HG03378 (cell line): ENCODE results near the gene LAMA1.
"Not testable (repeated sequence)": the region's sequence is repeated elsewhere in the genome, so short reads cannot be mapped to it uniquely, and the experiment has no call there.

Experiments used
- ATAC-seq: cut with Tn5 transposase; IDR thresholded peaks from one replicate; pipeline ENCODE4 v1.9.1; 2021; ENCODE audit warnings: mild to moderate bottlenecking, moderate library complexity; ENCODE audit not compliant: unreplicated experiment

Gene LAMA1, protein sequence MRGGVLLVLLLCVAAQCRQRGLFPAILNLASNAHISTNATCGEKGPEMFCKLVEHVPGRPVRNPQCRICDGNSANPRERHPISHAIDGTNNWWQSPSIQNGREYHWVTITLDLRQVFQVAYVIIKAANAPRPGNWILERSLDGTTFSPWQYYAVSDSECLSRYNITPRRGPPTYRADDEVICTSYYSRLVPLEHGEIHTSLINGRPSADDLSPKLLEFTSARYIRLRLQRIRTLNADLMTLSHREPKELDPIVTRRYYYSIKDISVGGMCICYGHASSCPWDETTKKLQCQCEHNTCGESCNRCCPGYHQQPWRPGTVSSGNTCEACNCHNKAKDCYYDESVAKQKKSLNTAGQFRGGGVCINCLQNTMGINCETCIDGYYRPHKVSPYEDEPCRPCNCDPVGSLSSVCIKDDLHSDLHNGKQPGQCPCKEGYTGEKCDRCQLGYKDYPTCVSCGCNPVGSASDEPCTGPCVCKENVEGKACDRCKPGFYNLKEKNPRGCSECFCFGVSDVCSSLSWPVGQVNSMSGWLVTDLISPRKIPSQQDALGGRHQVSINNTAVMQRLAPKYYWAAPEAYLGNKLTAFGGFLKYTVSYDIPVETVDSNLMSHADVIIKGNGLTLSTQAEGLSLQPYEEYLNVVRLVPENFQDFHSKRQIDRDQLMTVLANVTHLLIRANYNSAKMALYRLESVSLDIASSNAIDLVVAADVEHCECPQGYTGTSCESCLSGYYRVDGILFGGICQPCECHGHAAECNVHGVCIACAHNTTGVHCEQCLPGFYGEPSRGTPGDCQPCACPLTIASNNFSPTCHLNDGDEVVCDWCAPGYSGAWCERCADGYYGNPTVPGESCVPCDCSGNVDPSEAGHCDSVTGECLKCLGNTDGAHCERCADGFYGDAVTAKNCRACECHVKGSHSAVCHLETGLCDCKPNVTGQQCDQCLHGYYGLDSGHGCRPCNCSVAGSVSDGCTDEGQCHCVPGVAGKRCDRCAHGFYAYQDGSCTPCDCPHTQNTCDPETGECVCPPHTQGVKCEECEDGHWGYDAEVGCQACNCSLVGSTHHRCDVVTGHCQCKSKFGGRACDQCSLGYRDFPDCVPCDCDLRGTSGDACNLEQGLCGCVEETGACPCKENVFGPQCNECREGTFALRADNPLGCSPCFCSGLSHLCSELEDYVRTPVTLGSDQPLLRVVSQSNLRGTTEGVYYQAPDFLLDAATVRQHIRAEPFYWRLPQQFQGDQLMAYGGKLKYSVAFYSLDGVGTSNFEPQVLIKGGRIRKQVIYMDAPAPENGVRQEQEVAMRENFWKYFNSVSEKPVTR (N-terminal part only)

GRCh38 chr18:7117390-7118355, at the start of gene LAMA1:
TSS of gene LAMA1 (minus strand) at chr18:7117797. CDS start at chr18:7117720, 77 bp downstream.
- ATAC-seq, result no peak

- ATAC-seq, result no peak
These were observed 48.3 kb upstream of the LAMA1 start for GRCh38 chr18:7165846-7166393.

DNA sequence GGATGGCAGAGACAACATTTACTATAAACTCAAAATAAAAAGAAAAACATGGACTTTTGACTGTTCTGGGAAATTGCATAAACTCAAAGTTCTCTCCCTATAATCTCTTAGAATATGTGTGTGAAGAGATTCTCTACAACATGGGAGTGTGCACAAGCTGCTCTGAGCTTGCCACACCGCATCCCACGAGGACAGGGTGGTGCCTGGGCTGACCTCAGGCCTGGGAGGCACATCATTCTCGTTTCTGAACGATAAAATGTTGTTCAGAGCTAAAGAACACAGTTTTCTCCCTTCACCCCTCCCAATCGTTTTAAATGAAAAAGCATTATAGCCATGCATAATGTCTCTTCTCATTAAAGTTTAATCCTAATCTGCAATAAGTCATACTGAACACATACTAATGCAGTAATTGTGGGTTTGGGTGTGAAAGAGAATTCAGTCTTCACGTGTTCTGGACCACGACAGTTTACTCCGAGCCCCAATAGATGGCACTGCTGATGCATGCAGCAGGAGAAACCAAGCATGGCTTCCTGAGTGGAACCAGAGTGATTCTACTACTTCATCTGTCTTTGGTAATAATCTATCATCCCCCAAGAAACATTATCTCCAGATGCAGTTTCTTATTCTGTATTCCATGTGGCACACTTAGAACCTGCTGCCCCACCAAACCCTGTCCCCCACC, 46.9 kb upstream of the LAMA1 start:
- no peak for ATAC-seq

DNA sequence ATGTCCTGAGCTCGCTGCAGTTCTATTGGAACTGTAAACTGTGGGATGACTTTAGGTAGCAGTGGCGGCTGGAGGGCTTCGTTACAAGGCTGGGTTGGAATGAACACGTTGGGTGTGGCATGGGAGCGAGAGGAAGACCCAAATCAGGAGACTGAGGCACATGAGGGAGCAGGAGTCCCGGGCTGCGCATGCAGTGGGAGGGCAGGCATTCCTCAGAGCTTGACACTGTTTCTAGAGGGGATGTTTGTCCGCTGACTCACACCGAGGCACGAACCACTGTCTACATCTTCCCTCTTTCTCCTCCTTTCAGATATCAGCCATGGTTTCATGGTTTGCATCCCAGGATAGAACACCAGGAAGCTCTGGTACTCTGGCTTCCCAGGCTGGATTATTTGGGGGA, 40.6 kb upstream of the LAMA1 start:
- ATAC-seq, result no peak

DNA sequence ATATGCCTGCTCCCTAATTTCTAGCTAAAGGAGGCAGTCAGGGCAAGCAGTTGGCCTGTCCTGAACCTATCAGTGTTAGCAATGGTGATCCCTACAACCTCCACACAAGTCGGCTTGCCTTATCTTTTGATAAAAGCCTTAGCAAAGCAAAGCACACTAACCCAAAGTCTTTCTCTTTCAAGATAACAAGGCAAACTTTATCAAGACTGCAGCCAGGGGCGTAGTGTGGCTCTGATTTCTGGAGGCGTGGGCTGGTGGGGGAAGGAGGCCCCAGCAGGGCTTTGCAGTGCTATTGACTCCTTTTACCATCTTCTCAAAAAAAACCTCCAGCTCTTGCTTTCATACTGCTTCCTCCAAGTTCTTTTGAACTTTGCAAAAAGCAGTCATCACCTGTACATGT, 40.2 kb upstream of the LAMA1 start:
- ATAC-seq, result no peak

DNA sequence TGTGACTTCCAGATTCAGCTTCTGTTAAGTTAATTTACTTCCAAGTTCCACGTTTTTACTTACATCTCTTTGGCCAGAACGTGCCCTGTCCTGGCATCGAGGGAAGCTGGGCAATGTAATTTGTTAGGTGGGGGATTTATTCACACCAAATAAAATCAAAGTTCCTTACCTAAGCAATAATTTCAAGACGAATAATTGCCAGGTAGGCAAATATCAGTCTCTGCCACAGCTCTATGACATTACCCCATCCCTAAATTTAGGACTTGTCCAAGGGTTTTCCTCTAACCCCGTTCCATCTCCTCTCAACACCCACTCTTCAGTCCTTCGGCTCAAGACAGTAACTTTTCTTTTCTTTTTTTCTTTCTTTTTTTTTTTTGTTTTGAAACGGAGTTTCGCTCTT, 38.3 kb upstream of the LAMA1 start:
- ATAC-seq, result no peak

GRCh38 chr18:7155092-7155491, 37.5 kb upstream of the LAMA1 start:
- ATAC-seq, result no peak

GRCh38 chr18:7152440-7152839, 34.8 kb upstream of the LAMA1 start:
- ATAC-seq, result no peak

GRCh38 chr18:7147399-7147798, 29.8 kb upstream of the LAMA1 start:
- no peak for ATAC-seq

DNA sequence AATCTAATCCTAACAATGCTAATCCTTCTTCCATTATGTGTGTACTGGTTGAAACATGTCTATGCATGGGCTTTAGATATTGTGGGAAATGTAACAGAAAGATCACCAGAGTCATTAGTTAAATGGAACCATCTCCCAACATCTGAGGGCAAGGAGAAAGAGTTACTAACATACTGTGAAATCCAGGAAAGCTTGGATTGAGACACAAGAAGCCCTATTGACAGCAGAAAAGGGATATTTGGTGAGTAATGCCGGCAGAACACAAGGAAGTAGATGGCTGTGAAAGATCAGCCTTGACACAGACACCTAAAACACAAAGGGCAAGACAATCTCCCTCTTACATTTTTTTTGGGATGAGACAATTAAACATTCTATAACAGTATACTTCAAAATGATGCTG, 28.5 kb upstream of the LAMA1 start:
- no peak for ATAC-seq

GRCh38 chr18:7144921-7145320, 27.3 kb upstream of the LAMA1 start:
- not testable (repeated sequence) for ATAC-seq

DNA sequence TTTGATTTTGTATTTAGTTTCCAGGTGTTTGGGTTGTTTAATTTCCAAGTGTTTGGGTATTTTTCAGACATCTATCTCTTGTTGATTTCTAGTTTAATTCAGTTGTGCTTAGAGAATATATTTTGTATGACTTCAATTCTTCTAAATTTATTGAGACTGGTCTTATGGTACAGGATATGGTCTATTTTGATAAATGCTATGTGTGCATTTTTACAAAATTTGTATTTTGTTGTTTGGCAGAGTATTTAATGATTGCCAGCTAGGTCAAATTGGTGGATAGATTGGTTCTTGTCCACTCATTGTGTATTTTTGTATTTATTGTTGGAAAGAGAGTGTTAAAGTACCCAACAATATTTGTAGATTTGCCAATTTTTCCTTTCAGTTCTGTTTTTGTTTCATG, 23.7 kb upstream of the LAMA1 start:
- no peak for ATAC-seq

- ATAC-seq, result no peak
These were observed 21.8 kb upstream of the LAMA1 start for GRCh38 chr18:7139409-7139808.

- no peak for ATAC-seq
These were observed 15.6 kb upstream of the LAMA1 start for GRCh38 chr18:7133181-7133580.

- ATAC-seq, result no peak
These were observed 15.0 kb upstream of the LAMA1 start for GRCh38 chr18:7132356-7133150.

DNA sequence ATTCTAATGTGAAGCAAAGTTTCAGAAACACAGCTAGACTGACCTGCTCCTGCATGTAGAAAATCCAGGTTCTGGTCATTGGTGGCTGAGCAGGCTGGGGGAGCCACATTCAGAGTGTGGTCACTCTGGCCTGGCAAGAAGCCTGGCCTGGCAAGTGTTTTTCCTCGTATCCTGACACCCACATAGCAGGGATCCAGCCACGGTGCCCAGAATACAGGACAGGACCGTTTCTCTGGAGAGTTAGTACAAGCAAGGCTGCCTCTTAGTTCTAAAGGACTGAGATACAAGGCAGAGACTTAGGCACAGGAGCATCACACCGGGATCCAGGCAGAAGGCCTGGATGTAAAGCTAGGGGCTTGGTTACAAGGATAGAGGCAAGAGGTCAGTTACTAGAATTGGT, 4.8 kb upstream of the LAMA1 start:
- ATAC-seq, result no peak

GRCh38 chr18:7116792-7117389, 706 bp downstream of the LAMA1 start:
- no peak for ATAC-seq
